ENCODE results near the gene VAV2.

GRCh38 chr9:133951265-133951664 lies 40.9 kb downstream of the VAV2 start:
- TF ChIP-seq CTCF (IDR thresholded peaks at IDR 0.05) (no peak), POLR2A (IDR thresholded peaks at IDR 0.05; ENCODE audit: low read depth) (no peak), POLR2AphosphoS5 (IDR thresholded peaks at IDR 0.05) (no peak), EP300 (IDR thresholded peaks at IDR 0.05) (no peak)

Data from esophagus muscularis mucosa (tissue), 4 donors.